HepG2 (cell line): ENCODE data around the gene SETD5. TPM values are rescaled to one million over a fixed set of nuclear protein-coding genes. Genes with fewer than 3 reads are reported as not detected.

Source experiments
- ARID2 ChIP-seq: sonication (generic); formaldehyde crosslinking; IDR thresholded peaks from 2 replicates; pipeline ENCODE4 v1.8.1; 2022; ENCODE audit warnings: mild to moderate bottlenecking, missing genetic modification reagents, borderline replicate concordance
- ELF4 ChIP-seq: sonication (generic); formaldehyde crosslinking; IDR thresholded peaks from 2 replicates; pipeline ENCODE4 v1.5.0; 2020; ENCODE audit warnings: missing genetic modification reagents, mild to moderate bottlenecking, moderate library complexity, borderline replicate concordance
- HMGA1 ChIP-seq: sonication (generic); formaldehyde crosslinking; conservative IDR thresholded peaks from 2 replicates; pipeline ENCODE4 v1.4.0; 2020; ENCODE audit warnings: missing genetic modification reagents
- KLF15 ChIP-seq: sonication (generic); formaldehyde crosslinking; IDR thresholded peaks from 2 replicates; pipeline ENCODE4 v1.8.1; 2023; ENCODE audit warnings: borderline replicate concordance, mild to moderate bottlenecking, inconsistent platforms, missing genetic modification reagents, mixed read lengths
- MTA1 ChIP-seq: sonication (generic); formaldehyde crosslinking; IDR thresholded peaks from 2 replicates; pipeline ENCODE4 v1.4.0; 2020; ENCODE audit warnings: missing genetic modification reagents, mild to moderate bottlenecking, borderline replicate concordance
- RARG ChIP-seq: sonication (generic); formaldehyde crosslinking; IDR thresholded peaks from 2 replicates; pipeline ENCODE4 v1.4.0; 2020; ENCODE audit warnings: low read depth, mild to moderate bottlenecking, missing genetic modification reagents
- TARDBP ChIP-seq: sonication (generic); formaldehyde crosslinking; IDR thresholded peaks from 2 replicates; pipeline ENCODE4 v1.8.0; 2022; ENCODE audit warnings: mild to moderate bottlenecking, missing genetic modification reagents
- ZNF350 ChIP-seq: sonication (generic); formaldehyde crosslinking; IDR thresholded peaks from 2 replicates; pipeline ENCODE4 v1.4.0; 2020; ENCODE audit warnings: mild to moderate bottlenecking, low read depth, missing genetic modification reagents, borderline replicate concordance
- ZNF878 ChIP-seq: sonication (generic); formaldehyde crosslinking; IDR thresholded peaks from 2 replicates; pipeline ENCODE4 v1.8.1; 2023; ENCODE audit warnings: mild to moderate bottlenecking, missing genetic modification reagents, moderate library complexity
- polyA plus RNA-seq, 8 experiments: library from polyadenylated mRNA; depleted of rRNA in 3 of 8; stranded (reverse) in 7 of 8; unstranded in 1 of 8; fragments of >200 nt; fragmentation: Illumina TruSeq in 4 of 8; extraction: Trizol in 4 of 8; gene quantifications; 2 replicates each; pipeline versions ENCODE4 v1.2.1 to v1.2.3, GENCODE V29; 2011 to 2016; ENCODE audit warnings: low read depth in 4 of 8, missing spikeins in 1 of 8, mixed read lengths in 1 of 8; ENCODE audit not compliant: insufficient read depth in 1 of 8
- total RNA-seq, 5 experiments: library from RNA; depleted of rRNA; stranded (reverse); fragments of >200 nt; fragmentation: Illumina TruSeq; extraction: Trizol; gene quantifications; 2 replicates each; pipeline ENCODE4 v1.2.3, GENCODE V29; 2016; ENCODE audit warnings: low read depth in 1 of 5
- TF ChIP-seq, protein P1 (sequence below): sonication (generic); formaldehyde crosslinking; IDR thresholded peaks from 2 replicates; pipeline ENCODE4 v1.8.0; 2022; ENCODE audit warnings: low read depth, missing genetic modification reagents
- TF ChIP-seq, protein P2 (sequence below): sonication (generic); formaldehyde crosslinking; IDR thresholded peaks from 2 replicates; pipeline ENCODE4 v1.5.0; 2020; ENCODE audit warnings: mild to moderate bottlenecking, missing genetic modification reagents

Gene SETD5
- total and polyA plus RNA-seq, 2 of the 13 experiments (the other 11 are each of a cell fraction or from before 2014, with no cell fraction given) = 46.8 to 95.8 TPM

DNA sequence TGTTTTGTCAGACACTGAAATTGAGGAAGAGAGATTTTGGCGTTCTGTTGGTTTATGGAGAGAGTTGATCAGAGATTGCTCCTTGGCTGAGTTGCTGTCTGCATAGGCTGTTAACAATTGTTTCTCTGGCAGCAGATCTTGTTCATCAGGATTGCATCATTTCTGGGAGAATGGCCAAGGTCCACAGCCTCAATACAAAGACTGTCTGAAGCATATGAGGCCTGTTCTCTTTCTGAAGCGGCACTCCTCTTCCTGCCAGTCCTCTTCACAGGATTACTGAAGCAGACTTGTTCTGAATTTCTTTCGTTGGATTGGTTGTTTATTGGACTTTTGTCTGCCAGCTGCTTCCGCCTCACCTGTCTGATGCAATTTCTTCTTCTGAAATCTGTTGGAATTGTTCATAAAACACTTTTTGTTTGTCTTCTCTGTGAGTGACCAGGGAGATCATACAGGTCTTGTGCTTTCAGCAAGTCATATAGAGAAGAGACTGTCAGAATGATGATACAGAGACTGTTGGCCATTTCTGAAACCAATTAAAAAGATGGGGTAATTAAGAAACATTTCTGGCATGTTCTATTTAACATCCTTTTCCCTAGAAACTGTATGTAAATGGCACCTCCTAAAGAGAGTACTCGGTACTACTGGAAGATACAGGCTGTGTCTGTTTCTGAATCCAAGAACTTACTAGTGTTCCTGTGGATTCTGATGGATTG, 25.5 kb downstream of the SETD5 start (continued):
- TF ChIP-seq, protein P1, sequence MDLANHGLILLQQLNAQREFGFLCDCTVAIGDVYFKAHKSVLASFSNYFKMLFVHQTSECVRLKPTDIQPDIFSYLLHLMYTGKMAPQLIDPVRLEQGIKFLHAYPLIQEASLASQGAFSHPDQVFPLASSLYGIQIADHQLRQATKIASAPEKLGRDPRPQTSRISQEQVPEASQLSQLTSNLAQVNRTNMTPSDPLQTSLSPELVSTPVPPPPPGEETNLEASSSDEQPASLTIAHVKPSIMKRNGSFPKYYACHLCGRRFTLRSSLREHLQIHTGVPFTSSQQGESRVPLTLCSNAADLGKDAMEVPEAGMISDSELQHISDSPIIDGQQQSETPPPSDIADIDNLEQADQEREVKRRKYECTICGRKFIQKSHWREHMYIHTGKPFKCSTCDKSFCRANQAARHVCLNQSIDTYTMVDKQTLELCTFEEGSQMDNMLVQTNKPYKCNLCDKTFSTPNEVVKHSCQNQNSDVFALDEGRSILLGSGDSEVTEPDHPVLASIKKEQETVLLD (CRISPR knock-in tag) = no peak
- TF ChIP-seq, protein P2, sequence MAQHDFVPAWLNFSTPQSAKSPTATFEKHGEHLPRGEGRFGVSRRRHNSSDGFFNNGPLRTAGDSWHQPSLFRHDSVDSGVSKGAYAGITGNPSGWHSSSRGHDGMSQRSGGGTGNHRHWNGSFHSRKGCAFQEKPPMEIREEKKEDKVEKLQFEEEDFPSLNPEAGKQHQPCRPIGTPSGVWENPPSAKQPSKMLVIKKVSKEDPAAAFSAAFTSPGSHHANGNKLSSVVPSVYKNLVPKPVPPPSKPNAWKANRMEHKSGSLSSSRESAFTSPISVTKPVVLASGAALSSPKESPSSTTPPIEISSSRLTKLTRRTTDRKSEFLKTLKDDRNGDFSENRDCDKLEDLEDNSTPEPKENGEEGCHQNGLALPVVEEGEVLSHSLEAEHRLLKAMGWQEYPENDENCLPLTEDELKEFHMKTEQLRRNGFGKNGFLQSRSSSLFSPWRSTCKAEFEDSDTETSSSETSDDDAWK = no peak
- TF ChIP-seq ELF4 (CRISPR knock-in tag) (no peak; the same call in 1 of the 2 replicates), KLF15 (CRISPR knock-in tag) (no peak), TARDBP (CRISPR knock-in tag) (peak; percentile 59; the same call in 1 of the 2 replicates), HMGA1 (CRISPR knock-in tag) (no peak), ZNF350 (CRISPR knock-in tag) (no peak; the same call in 1 of the 2 replicates), ZNF878 (CRISPR knock-in tag) (peak; percentile 79), RARG (CRISPR knock-in tag) (no peak), ARID2 (no peak), MTA1 (CRISPR knock-in tag) (no peak; the same call in 1 of the 2 replicates)
